ENCODE measurements around the gene SLC25A51.
"Not testable (repeated sequence)": the region's sequence is repeated elsewhere in the genome, so short reads cannot be mapped to it uniquely, and the experiment has no call there.

SLC25A51 gene

DNA sequence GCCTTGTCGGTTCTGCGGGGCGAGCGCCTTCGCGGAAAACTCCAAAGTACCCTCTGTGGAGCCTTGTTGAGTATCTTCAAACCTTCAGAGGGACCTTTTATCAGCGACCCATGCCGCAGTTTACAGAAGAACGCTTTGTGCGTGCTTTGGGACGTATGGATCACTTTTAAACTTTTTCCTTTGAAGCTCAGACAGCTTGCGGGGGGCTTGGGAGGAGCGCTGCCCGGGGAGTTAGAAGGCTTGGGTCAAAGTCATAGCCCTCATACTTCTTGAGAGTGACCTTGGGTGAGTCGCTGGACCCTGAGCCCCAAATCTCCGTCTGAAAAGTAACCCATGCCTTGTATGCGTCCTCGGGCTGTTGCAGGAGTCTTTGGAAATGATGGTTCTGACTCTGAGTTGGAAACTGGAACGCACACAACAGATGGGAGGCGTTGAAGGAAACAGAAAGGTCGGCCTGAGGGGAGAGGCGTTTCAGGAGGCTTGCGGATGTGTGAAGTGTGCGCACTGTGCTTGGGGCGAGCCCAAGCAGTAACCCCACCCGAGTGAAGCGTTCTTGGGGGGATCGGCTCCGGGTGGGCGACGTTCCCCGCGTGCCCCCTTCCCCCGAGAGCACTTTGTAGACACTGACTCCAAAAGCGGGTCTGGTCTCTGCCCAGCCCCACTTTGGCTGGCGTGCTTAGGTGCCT lies 661 bp upstream of the SLC25A51 start:
- no peak for DNase-seq (ENCODE audit: low read depth, low spot score)

DNA sequence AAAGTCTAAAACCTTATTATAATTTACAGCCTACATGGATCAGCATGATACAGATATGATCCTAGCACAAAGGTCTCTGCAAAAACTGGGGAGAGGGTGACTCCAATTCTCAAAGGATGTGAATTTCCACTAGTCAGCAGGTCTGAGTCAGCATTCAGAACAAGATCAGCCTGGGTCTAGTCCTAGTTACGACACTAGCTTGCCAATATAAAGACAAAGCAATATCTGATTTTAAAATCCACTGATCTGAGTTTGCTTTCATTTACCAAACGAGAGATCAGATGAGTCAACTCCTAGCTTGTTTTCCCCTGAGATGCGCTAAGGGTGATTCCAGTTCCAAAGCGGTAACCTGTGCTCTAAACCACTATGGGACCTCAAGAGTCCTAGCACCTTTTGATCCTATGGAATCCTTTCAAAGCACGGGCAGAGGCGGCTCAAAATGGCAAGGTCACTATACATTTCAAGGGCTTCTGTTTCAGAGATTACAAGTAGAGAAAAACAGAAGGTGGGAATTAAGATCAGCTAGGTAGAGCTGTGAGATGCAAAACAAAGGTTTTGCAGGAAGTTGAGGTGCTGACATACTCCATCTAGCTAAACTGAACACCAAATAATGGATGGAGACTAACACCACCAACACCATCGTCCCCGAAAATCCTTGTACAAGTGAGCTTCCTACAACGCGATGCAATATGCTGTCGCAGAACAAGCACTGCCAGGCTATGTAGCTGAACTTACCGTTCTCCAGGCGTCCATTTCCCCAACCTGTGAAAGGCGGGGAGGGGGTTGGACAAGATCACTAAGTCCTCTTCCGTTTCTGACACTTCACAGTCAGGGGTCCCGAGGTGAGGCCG lies 906 bp downstream of the SLC25A51 start:
- no peak for DNase-seq (ENCODE audit: low read depth, low spot score)

GRCh38 chr9:37902131-37902530 lies 1.8 kb downstream of the SLC25A51 start:
- no peak for DNase-seq (ENCODE audit: low read depth, low spot score)

GRCh38 chr9:37899041-37899440 lies 4.9 kb downstream of the SLC25A51 start:
- no peak for DNase-seq (ENCODE audit: low read depth, low spot score)

GRCh38 chr9:37897665-37898064 lies 6.3 kb downstream of the SLC25A51 start:
- no peak for DNase-seq (ENCODE audit: low read depth, low spot score)

GRCh38 chr9:37892063-37892462 lies 11.9 kb downstream of the SLC25A51 start:
- no peak for DNase-seq (ENCODE audit: low read depth, low spot score)

DNA sequence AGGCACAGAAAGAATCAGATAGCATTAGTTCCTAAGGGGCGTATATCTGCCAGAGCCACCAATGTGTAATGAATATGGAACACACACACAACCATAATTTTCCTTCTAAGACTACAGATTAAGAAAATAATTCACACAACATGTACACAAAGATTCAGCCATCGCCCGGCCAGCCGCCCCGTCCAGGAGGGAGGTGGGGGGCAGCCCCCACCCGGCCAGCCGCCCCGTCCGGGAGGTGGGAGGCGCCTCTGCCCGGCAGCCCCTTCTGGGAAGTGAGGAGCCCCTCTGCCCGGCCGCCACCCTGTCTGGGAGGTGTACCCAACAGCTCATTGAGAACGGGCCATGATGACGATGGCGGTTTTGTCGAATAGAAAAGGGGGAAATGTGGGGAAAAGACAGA lies 12.9 kb downstream of the SLC25A51 start:
- not testable (repeated sequence) for DNase-seq (ENCODE audit: low read depth, low spot score)

GRCh38 chr9:37889536-37889935 lies 14.4 kb downstream of the SLC25A51 start:
- DNase-seq (ENCODE audit: low read depth, low spot score), result no peak

DNA sequence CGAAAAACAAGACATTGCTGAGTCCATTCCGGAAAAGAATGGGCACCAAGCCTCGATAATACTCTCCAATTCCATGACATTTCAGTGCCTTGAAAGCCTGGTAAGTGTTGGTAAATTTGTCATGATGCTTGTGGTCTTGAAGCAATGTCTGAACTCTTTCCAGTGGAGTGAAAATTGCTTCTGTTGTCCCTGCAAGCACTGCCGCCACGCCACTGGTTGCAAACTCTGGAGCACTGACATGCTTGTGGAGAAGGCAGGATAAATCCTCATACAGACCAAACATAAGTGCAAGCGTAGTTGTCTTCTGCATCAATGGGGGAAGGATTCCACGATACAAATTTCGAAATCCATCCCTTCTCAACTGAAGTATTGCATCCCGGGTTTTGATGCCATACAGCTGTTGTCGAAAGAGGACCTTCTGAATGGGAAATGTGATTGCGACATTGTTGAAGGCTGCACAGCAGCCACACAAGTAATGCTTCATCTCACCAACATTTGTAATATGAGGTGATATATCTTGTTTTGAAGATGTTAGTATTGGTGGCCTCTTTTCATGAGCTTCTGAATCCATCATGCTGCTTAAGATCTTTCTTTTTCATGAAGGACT lies 15.8 kb downstream of the SLC25A51 start:
- DNase-seq (ENCODE audit: low read depth, low spot score), result not testable (repeated sequence)

DNA sequence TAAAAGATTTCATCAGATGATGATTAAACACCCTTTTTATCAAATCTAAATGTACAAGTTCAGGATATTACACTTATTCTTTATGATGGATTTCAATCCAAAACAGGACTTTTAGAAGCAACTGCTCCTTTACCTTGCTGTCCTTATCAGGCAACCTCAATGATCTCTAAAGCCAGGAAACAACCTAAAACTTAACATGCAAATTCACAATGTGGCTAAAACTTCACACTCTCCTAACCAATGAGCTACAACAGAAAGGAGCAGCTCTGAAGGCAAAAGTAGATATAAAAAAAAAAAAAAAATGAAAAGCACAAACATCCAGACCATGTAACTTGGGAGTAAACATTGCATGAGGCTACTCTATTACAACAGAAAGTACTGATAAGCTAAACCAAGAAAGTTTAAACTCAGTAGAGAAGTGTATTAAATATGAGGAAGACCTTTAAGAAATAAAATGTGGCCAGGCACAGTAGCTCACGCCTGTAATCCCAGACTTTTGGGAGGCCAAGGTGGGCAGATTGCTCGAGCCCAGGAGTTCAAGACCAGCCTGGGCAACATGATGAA lies 22.9 kb downstream of the SLC25A51 start:
- DNase-seq (ENCODE audit: low read depth, low spot score), result no peak

- DNase-seq (ENCODE audit: low read depth, low spot score), result no peak
These were observed 27.6 kb downstream of the SLC25A51 start for GRCh38 chr9:37876376-37876775.

- DNase-seq (ENCODE audit: low read depth, low spot score), result no peak
These were observed 30.0 kb downstream of the SLC25A51 start for GRCh38 chr9:37873955-37874354.

DNA sequence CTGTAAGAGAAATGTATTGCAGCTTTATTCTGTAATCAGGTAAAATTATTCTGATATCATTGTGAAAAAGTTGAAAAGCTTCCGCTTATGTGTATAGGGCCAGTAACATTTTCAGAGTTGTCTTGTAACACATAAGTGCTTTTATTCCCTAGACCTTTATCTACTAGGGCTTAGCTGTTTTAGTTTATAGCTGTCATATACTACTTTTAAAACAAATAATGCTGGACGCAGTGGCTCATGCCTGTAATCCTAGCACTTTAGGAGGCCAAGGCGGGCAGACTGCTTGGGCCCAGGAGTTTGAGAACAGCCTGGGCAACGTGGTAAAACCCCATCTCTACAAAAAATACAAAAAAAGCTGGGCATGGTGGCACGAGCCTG lies 33.1 kb downstream of the SLC25A51 start:
- DNase-seq (ENCODE audit: low read depth, low spot score), result no peak

- DNase-seq (ENCODE audit: low read depth, low spot score), result no peak
These were observed 33.7 kb downstream of the SLC25A51 start for GRCh38 chr9:37870081-37870798.

DNA sequence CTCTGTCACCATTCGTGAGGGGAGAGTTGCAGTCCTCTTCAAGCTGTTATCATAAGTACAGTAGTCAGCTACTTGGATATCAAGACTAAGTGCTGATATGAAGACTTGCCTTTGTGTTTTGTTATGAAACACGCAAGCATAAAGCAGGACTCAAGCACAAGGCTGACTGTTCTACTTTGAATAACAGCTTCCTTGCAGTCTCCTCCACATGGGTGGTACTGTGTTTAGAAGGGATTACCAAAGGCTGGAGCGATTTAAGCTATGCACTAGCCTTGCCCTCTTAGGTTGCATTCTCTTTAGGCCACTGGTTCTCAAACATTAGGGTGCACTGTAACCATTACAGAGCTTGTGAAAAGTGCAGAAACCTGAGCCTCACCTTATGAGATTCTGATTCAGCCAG lies 41.4 kb downstream of the SLC25A51 start:
- no peak for DNase-seq (ENCODE audit: low read depth, low spot score)

GRCh38 chr9:37859043-37859442 lies 44.9 kb downstream of the SLC25A51 start:
- no peak for DNase-seq (ENCODE audit: low read depth, low spot score)

- DNase-seq (ENCODE audit: low read depth, low spot score), result no peak
These were observed 47.4 kb downstream of the SLC25A51 start for GRCh38 chr9:37856551-37856950.

GRCh38 chr9:37852222-37852621 lies 51.7 kb downstream of the SLC25A51 start:
- no peak for DNase-seq (ENCODE audit: low read depth, low spot score)

- DNase-seq (ENCODE audit: low read depth, low spot score), result no peak
These were observed 63.2 kb downstream of the SLC25A51 start for GRCh38 chr9:37840560-37841194.

- no peak for DNase-seq (ENCODE audit: low read depth, low spot score)
These were observed 64.1 kb downstream of the SLC25A51 start for GRCh38 chr9:37839496-37840461.

All from brain pericyte (primary cell).